ENCODE measurements around the gene RNF4. TPM values are rescaled to one million over a fixed set of nuclear protein-coding genes. Genes with fewer than 3 reads are reported as not detected.

The RNF4 gene
- total RNA-seq, 2 donors from 2014 or later: 29.0 to 29.3 TPM

DNA sequence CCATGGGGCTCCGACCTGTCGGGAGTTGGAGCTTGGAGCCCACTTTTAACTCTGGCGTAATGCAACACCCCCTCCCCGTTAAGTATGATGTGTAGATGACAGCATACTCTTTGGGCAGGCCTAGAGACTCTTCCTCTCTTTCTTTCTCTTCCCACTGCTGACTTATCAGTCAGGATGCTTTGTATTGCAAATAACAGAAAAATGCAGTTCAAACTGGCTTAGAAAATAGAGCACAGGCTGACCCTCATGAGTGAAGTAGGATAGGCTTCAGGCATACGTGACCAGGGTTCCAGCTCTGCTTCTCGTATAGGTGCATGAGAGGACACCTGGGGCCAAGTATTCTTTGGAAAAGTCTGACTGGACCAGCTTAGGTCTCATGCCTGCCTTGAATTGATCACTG is 23.3 kb upstream of the RNF4 start:
- no peak overlapping the region for H3K4me3 ChIP-seq
- no peaks in the 10 kb centered on the region for H3K9me3 ChIP-seq
- ATAC-seq (no peak), DNase-seq (no peak)
- peaks cover 4% of the 10 kb centered on the region for H3K4me1 ChIP-seq
- intact Hi-C loops (cut with DNase I): loop anchor here (10.0 kb wide), 1 partner anchor 231 kb away; no protein-coding TSS in a partner anchor
- H3K27me3 ChIP-seq: no peaks in the 10 kb centered on the region
- H3K36me3 ChIP-seq (replicated peaks in 1 of 2; ENCODE audit: insufficient read depth in 1 of 2, low read depth in 2 of 2): no peaks in the 10 kb centered on the region
- H3K27ac ChIP-seq: no peak overlapping the region
- WGBS, 2 donors: 91 to 97% methylated on average over 4 to 6 of the region's 6 CpGs
- no peak for TF ChIP-seq POLR2A (IDR thresholded peaks at IDR 0.05)
- TF ChIP-seq, protein P1, sequence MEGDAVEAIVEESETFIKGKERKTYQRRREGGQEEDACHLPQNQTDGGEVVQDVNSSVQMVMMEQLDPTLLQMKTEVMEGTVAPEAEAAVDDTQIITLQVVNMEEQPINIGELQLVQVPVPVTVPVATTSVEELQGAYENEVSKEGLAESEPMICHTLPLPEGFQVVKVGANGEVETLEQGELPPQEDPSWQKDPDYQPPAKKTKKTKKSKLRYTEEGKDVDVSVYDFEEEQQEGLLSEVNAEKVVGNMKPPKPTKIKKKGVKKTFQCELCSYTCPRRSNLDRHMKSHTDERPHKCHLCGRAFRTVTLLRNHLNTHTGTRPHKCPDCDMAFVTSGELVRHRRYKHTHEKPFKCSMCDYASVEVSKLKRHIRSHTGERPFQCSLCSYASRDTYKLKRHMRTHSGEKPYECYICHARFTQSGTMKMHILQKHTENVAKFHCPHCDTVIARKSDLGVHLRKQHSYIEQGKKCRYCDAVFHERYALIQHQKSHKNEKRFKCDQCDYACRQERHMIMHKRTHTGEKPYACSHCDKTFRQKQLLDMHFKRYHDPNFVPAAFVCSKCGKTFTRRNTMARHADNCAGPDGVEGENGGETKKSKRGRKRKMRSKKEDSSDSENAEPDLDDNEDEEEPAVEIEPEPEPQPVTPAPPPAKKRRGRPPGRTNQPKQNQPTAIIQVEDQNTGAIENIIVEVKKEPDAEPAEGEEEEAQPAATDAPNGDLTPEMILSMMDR (IDR thresholded peaks at IDR 0.05): no peak

DNA sequence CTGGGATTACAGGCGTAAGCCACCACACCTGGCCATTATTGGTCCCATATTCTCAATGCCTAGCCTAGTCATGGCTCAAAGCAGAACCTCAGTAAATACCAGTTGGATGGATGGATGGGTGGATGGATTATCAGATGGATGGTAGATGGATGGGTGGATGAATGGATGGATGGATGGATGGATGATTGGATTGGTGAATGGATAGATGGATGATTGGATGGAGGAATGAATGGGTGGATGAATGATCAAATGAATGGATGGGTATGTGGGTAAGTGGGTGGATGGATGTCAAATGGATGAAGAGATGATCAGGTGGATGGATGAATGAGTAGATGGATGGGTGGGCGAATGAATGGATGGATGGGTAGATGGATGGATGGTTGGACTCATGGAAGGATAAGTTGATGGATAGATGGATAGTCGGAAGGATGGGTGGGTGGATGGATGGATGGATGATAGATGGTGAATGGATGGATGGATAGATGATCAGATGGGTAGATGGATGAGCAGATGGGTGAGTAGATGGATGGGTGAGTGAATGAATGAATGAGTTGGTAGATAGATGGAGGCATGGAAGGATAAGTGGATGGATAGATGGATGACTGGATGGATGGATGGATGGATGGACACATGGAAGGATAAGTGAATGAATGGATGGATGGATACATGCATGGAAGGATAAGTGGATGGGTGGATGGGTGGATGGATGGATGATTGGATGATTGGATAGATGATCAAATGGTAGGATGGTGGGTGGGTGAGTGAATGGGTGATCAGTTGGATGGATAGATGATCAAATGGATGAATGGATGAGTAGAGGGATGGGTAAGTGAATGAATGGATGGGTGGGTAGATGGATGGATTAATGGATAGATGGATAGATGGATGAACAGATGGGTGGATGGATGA is 22.0 kb upstream of the RNF4 start:
- H3K27me3 ChIP-seq: no peaks in the 10 kb centered on the region
- no peak for TF ChIP-seq POLR2A (IDR thresholded peaks at IDR 0.05)
- TF ChIP-seq, protein P1 (IDR thresholded peaks at IDR 0.05): no peak
- H3K27ac ChIP-seq: no peak overlapping the region
- H3K36me3 ChIP-seq (replicated peaks in 1 of 2; ENCODE audit: insufficient read depth in 1 of 2, low read depth in 2 of 2): no peaks in the 10 kb centered on the region
- no peak overlapping the region for H3K4me3 ChIP-seq
- no peaks in the 10 kb centered on the region for H3K4me1 ChIP-seq
- no peak for DNase-seq
- no peak for ATAC-seq
- 81 to 85% methylated on average over 3 of the region's 3 CpGs for WGBS, 2 donors
- intact Hi-C loops (cut with DNase I): loop anchor here (10.0 kb wide), 1 partner anchor 232 kb away; no protein-coding TSS in a partner anchor
- H3K9me3 ChIP-seq: no peaks in the 10 kb centered on the region

DNA sequence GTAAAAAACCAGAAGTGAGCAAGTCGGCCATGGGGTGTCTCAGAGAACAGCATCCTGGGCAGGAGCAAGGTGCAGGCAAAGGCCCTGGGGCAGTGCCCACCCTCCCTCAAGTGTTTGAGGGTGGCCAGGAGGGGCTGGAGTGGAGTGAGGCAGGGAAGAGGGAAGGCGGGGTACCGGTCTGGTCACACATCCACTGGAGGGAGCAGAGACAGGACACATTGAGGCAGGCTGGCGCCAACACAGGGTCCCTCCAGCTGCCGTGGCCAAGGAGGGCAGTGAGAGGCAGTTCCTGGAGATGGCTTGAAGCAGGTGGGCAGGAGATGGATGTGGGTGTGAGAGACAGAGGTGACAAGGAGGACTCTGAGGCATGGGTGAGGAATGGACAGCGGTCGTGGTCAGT is 20.3 kb upstream of the RNF4 start:
- TF ChIP-seq, protein P1 (IDR thresholded peaks at IDR 0.05): no peak
- no peak for TF ChIP-seq POLR2A (IDR thresholded peaks at IDR 0.05)
- no peak for DNase-seq

DNA sequence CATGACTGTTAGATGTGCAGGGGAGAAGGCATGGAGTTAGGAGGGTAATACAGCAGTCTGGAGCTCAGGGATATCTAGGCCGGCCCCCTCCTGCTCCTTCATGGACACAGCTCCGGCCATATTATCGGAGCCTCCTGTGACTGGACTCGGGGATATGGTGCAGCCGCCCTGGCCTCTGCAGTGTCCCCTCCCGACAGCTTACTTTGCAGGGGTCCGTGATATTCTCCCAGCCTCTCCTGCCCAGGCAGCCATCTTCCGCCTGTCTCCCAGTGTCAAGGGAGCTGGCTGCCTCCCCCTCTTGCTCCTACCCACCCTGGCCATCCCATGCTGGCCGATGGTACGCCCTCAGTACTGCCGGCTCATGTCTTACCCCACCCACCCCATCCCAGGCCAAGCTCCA is 19.9 kb upstream of the RNF4 start:
- H3K27ac ChIP-seq: no peak overlapping the region
- DNase-seq (no peak), ATAC-seq (no peak)
- H3K9me3 ChIP-seq: no peaks in the 10 kb centered on the region
- H3K27me3 ChIP-seq: no peaks in the 10 kb centered on the region
- no peak overlapping the region for H3K4me3 ChIP-seq
- intact Hi-C loops (cut with DNase I): loop anchor here (10.0 kb wide), 1 partner anchor 234 kb away; no protein-coding TSS in a partner anchor
- no peaks in the 10 kb centered on the region for H3K4me1 ChIP-seq
- TF ChIP-seq POLR2A (IDR thresholded peaks at IDR 0.05): no peak
- TF ChIP-seq, protein P1 (IDR thresholded peaks at IDR 0.05): no peak
- H3K36me3 ChIP-seq (replicated peaks in 1 of 2; ENCODE audit: insufficient read depth in 1 of 2, low read depth in 2 of 2): no peaks in the 10 kb centered on the region
- WGBS, 2 donors: 85 to 92% methylated on average over 11 of the region's 11 CpGs

More for the DNA sequence above, 20.3 kb upstream of the RNF4 start:
- Histone ChIP-seq H3K9me3 (no peaks in the 10 kb centered on the region), H3K27ac (no peak overlapping the region), H3K4me1 (no peaks in the 10 kb centered on the region), H3K36me3 (replicated peaks in 1 of 2; ENCODE audit: insufficient read depth in 1 of 2, low read depth in 2 of 2) (no peaks in the 10 kb centered on the region), H3K27me3 (no peaks in the 10 kb centered on the region), H3K4me3 (no peak overlapping the region)
- ATAC-seq: no peak
- WGBS, 2 donors: 83 to 91% methylated on average over 7 of the region's 7 CpGs
- intact Hi-C loops (cut with DNase I): loop anchor here (10.0 kb wide), 1 partner anchor 234 kb away; no protein-coding TSS in a partner anchor

All from body of pancreas (tissue), 4 donors.